Measurements from ENCODE around the gene VGLL4.

DNA sequence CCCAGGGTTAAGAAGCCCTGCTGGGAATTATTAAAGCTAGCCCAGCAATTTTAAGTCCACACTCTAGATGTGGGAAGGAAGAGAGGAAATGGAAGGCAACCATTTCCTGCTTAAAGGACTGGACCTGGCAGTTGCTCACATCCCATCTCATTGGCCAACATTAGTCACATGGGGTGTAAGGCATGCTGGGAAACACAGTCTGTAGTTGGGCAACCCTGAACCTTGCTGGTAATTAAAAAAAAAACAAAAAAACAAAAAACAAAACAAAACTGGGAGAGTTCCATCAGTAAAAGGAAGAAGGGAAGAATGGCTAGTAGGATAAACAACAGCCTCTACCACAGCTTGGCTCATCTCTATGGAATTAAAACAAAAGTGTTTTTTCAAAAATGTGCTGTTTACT lies 136.0 kb downstream of the VGLL4 start:
- TF ChIP-seq, protein P1, sequence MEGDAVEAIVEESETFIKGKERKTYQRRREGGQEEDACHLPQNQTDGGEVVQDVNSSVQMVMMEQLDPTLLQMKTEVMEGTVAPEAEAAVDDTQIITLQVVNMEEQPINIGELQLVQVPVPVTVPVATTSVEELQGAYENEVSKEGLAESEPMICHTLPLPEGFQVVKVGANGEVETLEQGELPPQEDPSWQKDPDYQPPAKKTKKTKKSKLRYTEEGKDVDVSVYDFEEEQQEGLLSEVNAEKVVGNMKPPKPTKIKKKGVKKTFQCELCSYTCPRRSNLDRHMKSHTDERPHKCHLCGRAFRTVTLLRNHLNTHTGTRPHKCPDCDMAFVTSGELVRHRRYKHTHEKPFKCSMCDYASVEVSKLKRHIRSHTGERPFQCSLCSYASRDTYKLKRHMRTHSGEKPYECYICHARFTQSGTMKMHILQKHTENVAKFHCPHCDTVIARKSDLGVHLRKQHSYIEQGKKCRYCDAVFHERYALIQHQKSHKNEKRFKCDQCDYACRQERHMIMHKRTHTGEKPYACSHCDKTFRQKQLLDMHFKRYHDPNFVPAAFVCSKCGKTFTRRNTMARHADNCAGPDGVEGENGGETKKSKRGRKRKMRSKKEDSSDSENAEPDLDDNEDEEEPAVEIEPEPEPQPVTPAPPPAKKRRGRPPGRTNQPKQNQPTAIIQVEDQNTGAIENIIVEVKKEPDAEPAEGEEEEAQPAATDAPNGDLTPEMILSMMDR (IDR thresholded peaks at IDR 0.05; ENCODE audit: poor library complexity, severe bottlenecking), result no peak
- TF ChIP-seq TAF1 (IDR thresholded peaks at IDR 0.05; ENCODE audit: low read depth) (no peak), POLR2AphosphoS5 (IDR thresholded peaks at IDR 0.05) (no peak), SMC3 (conservative IDR thresholded peaks at IDR 0.05; ENCODE audit: poor library complexity) (no peak), RAD21 (conservative IDR thresholded peaks at IDR 0.05) (no peak), EZH2 (IDR thresholded peaks at IDR 0.05; ENCODE audit: borderline replicate concordance, insufficient read depth, low read length, poor library complexity, severe bottlenecking) (no peak), MXI1 (conservative IDR thresholded peaks at IDR 0.05; ENCODE audit: poor library complexity, severe bottlenecking) (no peak)
